NCI-H1436 (cell line): Measurements from ENCODE around the gene SDC4.

ENCODE experiments used
- DNase-seq: peaks from one replicate; lab custom pipeline; 2025; lab: John Stamatoyannopoulos, UW

Gene SDC4

DNA sequence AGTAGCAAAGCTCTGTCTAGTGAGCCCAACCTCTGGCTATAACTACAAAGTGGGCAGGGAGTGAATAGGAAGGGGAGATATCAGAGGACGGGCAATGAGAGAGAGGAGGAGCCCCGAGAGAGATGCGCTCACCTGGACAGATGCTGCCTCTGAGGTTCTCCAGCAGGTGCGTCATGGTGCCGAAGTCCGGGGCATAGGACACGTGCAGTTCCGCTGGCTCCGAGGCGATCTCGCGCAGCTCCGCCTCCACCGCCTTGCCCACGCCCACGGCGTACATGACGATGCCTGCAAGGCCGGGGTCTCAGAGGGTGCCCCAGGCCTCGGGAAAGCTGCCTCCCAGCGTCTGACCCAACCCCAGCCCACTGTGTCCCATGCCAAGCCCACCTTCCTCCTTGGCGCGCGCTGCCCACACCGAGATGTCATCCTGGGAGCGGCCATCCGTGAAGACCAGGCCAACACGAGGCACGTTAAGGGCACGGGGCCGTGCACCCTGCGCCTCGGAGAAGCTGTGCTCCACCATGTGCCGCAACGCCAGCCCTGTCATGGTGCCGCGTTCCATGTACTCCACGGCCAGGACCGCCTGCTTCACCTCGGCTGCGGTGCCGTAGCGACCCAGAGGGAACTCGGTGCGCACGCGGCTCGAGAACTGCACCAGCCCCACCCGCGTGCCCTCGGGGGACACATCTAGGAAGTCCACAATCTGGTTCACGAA, 50.3 kb downstream of the SDC4 start:
- DNase-seq = no peak

DNA sequence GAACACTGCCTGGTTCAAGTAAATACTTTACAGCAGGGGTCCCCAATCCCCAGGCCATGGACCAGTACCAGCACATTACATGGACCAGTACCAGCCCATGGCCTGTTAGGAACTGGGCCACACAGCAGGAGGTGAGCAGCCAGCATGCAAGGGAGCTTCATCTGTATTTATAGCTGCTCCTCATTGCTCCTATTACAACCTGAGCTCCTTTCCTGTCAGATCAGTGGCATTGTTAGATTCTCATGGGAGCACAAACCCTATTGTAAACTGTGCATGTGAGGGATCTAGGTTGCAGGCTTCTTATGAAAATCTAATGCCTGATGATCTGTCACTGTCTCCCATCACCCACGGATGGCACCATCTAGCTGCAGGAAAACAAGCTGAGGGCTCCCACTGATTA, 53.6 kb downstream of the SDC4 start:
- DNase-seq = no peak

DNA sequence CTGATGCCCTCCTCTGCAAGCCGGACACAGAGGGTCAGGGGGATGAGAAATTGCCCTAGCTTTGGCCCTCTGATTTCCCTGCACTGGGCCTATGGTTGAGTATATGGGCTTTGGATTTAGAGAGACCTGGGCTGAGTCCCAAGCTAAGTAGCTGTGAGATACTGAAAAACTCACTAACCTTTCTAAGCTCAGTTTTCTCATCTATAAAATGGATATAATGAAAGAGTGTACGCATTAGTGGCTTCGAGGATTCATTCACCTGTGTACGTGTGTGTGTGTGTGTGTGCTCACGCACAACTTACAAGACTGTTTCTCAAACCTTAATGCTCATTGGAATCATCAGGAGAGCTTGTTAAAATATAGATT, 54.2 kb downstream of the SDC4 start:
- DNase-seq = no peak

DNA sequence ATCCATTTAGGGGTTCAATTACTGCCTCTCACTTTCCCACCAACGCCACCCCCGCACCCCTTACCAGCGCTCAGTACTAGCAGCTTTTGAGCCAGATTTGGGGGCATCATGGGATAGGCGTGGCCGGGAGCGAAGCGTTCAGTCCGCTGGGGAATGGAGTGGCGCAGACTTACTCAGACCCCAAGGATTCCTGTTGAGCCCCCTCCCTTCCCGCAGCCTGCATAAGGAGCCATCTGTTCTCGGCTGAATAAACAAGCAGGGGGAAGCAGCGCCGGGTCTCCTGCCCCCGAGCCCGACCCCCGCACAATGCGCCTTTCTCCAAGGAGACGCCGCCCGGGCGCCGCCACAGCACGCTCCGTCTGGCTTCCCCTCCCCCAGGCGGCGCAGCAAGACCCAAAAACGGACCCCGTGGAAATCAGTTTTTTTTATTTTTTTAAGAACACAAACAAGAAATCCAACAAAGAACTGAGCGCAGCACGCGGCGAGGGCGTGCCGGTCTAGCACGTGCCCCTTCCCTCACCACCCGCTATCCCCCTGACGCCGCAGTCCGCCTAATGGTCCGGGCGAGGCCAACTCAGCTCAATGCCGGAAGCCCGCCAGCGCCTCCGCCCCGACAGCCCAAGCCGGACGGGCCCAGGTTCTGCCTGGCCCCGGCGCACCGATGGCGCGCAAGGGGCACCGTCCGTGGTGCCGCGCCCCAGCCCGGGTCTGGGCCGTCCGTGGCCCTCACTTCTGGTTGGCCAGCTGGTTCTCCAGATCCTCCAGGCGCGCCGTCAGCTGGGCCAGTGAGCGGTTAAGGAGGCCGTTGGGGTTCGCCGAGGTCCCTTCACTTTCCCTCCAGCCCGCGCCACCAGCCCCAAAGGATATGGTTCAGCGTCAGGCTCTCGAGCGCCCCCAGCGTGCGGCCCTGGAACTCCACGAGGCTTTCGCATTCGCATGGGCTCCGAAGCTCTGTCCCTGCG, 54.9 kb downstream of the SDC4 start:
- peak; percentile 52 for DNase-seq

DNA sequence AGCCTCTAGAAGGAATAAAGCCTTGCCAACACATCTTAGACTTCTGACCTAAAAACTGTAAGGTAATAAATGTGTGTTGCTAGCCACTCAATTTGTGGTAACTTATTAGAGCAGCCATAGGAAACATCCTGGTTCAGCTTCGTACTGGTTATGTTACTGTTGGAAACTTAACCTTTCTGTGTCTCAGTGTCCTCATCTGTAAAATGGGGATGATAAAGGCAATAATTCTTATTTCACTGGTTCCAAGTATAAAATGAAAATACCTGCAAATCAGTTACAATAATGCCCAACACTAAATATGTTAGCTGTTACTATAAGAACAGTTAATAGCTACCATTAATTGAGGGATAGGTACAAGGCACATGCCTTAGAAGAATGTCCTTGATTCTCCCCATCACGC, 55.9 kb downstream of the SDC4 start:
- DNase-seq = no peak

DNA sequence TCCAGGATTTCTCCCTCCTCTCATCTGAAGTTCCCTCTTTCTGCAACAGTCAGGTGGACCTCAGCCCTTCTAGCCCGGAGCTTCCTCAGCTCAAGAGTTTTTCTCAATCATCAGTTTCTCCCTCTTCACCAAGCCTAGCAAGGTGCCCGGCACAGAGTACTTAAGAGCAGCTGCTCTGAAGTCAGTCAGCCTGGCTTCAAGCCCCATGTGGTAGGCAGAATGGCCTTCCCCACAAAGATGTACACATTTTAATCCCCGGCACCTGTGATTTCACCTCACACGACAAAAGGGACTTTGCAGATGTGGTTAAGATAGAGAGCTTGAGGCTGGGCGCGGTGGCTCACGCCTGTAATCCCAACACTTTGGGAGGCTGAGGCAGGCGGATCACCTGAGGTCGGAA, 56.7 kb downstream of the SDC4 start:
- no peak for DNase-seq

DNA sequence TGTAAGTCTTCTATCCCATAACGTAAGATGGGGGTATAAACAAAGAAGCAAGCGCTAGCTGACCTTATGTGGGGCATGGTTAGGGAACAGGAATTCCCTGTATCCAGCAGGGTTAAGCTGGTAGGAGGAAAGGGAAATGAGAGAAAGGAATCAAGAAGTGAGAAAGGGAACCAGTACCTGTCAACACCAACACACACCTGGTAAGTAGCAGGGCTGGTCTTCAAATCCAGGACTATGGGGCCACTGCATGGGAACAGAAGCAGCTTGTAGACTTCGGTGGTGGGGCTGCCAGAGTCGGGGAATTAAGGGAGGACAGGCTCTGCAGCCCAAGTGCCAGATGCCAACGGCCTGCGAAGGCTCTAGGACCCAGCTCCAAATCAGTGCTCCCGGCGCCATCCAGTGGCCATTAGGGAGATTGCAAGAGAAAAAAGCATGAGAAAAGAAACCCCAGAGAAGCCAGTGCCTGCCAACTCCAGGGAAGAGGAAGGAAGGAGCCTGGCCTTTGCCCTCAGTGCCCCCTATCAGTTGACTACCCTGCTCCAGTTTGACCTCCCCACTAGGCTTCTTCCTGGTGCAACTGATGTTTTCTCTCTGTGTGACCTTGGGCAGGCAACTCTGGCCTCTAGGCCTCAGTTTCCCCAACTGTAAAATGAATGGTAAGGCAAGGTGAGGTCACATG, 57.4 kb downstream of the SDC4 start:
- peak; percentile 43 for DNase-seq

DNA sequence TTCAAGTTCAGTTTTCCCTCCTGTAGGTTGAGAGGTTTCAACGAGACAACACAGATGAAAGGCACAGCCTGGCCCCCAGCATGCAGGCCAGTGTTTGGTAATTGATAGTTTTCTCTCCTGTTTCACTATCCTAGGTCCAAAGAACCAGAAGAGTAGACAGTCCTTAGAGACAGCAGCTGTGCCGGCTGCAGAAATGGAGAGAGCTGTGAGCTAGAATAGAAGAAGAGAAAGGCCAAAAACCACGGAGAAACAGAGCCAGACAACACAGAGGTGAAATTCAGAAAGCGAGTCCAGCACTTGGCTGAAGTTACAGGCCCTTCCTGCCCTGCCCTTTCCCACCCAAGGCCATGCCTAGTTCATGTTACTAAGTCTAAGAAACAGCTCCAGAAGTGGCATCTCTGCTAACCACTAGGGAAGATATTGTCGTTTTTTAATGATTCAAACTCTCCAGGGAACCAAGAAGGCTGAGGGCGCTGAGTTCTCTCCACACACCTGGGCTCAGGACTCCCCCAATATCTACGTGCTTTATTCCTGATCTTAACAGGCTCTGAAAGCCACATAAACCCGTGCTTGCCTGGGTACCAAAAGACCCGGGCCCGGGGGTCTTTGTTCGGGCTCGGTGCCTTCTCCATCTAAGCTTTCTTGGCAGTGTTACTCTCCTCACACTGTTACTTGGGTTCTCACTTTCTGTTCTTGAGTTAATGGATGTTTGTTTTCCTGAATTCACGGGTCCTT, 58.1 kb downstream of the SDC4 start:
- no peak for DNase-seq

DNA sequence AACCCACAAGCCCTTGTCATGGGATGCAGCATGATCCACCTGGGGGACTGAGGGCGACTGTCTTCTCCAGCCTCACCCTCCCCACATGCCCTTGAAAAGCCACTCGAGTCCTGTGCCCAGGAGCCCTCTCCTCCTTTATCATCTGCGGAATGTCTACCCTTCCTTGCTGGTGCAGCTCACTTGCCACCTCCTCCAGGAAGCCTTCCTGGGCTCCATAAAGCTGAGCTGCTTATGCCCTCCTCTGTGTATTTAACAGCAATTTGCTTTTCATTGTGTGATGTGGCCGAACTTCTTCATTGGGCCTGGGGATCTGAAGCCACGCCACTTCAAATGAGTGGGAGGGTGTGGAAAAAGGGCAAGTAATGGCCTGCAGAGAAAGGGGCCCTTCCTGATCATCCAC, 59.4 kb downstream of the SDC4 start:
- no peak for DNase-seq

DNA sequence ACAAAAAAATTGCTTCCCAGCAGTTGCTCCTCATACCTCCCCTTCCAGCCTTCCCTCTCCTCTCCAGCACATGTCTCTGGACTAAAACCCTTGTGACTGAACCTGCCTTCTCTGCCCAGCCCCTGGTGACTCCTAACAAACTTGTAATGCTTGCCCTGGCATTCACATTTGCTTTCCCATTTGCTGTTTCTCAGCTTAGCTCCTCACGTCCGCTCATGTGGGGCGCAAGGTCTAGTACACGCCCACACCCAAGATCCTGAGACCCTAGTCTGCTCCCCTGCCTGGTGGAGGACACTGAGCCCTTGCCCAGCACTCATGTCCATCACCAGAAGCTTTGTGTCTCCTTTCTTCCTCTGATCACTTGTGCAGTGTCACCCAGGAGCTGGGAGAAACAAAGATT, 59.8 kb downstream of the SDC4 start:
- no peak for DNase-seq

DNA sequence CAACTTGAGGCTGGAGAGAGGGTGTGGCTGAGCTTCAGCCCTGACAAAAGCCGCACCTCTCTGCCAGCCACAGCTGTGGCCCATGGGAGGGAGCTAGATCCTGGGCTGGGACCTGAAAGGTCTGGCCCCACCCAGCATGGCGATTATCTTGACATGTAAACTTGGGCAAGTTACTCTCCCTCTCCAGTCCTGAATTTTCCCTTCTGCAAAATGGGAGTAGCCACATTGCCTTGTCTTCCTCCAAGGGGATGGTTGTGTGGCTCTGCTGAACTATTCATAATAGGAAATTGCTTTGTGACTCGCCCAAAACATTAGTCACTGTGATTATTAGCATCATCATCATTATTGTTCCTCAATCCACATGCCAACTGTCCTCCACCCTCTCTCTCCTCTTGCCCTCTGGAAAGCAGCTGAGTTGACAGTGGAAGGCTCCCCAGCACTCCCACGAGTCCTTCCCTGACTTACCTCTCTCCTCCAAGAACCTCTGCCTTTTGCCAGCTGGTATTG, 64.6 kb downstream of the SDC4 start:
- DNase-seq = no peak

DNA sequence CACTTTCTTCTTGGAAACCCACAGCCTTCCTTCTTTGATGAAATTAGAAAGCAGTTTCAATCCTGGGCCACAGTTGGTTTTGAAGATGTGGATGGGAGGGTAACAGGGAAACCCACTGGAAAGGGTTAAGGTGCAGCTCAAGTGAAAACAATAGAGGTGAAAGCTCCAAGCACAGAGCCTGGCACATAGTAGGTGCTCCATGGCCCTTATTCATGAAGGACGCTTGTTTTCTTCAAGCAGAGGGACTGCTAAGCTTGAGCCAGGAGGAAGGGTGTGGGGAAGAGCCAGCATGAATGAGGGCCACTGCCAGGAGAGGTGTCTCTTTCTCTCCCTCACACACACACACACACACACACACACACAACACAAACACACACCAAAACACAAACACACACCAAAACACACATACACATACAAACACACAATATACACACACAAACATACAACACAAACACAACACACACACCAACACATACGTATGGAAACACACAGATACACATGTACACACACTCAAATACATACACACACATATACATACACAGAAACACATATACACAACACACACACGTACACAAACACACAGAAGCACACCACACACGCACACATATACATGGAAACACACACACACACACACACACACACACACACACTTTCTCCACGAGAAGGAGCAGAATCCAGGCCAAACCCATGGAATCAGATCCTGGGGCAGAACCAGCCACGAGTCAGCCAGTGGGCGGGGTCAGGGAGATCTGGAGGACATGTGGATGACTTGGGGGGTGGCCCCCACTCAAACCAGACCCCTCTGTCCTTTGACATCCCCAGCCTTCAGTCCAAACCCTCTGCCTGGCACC, 65.3 kb downstream of the SDC4 start:
- DNase-seq = no peak

DNA sequence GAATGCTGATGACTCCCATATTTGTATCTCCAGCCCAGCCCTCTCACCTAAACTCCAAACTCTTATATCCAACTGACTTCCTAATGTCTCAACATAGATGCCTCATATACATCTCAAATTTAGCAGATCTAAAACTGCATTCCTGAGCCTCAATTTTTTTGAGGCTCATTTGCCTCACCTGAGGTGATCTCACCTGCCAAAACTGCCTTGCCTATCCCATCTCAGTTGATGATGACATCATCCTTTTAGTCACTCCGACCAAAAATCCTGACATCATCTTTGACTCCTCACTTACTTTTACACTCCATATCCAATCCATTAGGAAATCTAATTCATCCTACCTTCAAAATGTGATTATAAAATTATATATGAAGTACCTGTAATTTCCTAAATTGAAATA, 68.2 kb downstream of the SDC4 start:
- no peak for DNase-seq

DNA sequence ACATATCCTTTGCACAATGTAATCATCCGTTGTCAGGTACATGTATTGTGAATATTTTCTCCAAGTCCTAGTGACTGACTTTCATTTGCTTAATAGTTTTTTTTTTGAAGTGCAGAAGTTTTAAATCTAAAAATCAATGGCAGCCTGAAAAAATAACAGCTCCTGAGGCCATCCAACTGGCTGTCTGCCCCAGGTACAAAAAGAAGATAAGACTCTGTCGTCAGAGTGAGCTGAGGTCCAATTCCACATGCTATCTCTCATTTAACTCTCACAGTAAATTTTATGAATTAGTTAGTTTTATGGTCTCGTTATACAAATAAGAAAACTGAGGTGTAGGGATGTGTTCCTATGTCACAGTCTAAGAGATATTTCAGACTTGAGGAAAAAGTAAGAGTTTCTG, 72.9 kb downstream of the SDC4 start:
- DNase-seq = no peak
